ENCODE data around the gene ATXN2L. TPM values are rescaled to one million over a fixed set of nuclear protein-coding genes. Genes with fewer than 3 reads are reported as not detected.

Gene ATXN2L
- total and polyA plus RNA-seq, 2 of the 4 experiments (the other 2 are of a cell fraction), result 12.9 to 58.8 TPM

DNA sequence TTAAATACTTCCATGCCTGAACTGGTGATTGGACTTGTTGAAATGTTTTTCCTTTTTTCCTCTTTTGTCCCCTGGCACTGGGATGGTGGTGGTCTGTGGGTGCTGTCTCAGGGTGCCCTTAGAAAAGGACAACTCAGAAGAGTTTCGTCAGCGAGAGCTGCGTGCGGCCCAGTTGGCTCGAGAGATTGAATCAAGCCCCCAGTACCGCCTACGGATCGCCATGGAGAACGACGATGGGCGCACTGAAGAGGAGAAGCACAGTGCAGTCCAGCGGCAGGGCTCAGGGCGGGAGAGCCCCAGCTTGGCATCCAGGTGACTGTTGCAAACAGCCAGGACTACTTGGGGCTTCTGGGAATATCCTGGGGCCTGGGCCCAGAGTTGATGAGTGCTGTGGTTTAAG is 6.9 kb downstream of the ATXN2L start:
- intact Hi-C loops (cut with micrococcal nuclease), result no loop called here
- H4K5ac ChIP-seq (ENCODE audit: low read depth, low read length), result no peak overlapping the region
- H3K4me2 ChIP-seq (ENCODE audit: low read depth, low read length), result no peak overlapping the region
- POLR2A ChIA-PET (ENCODE audit: unreplicated experiment), result no interaction called here
- 93% methylated on average over 4 of the region's 13 CpGs; no CpG with 5 or more reads in 1 of the 2 experiments for WGBS, 2 experiments (ENCODE audit: extremely low coverage in 2 of 2, insufficient read length in 1 of 2)
- no peak overlapping the region for H3K14ac ChIP-seq (replicated peaks; ENCODE audit: low read depth, low read length)
- no peak overlapping the region for H3K23ac ChIP-seq (ENCODE audit: low read depth, low read length)
- H2AK9ac ChIP-seq (replicated peaks; ENCODE audit: low read depth, low read length, poor library complexity), result no peak overlapping the region
- H3K4me1 ChIP-seq (ENCODE audit: control insufficient read depth, insufficient read depth, low read length), result peaks cover 4% of the 10 kb centered on the region; the same call in 1 of the 2 replicates
- no peak overlapping the region for H3K18ac ChIP-seq (ENCODE audit: low read depth, low read length)
- H3K9me3 ChIP-seq (ENCODE audit: control insufficient read depth, insufficient read depth, low read length), result no peaks in the 10 kb centered on the region
- in situ Hi-C loops (cut with MboI; ENCODE audit: low sequenced_read_pairs), result no loop called here
- H4K20me1 ChIP-seq (ENCODE audit: insufficient read depth, low read length), result peaks cover 77% of the 10 kb centered on the region
- H3K27me3 ChIP-seq (ENCODE audit: control insufficient read depth, insufficient read depth, low read length), result no peaks in the 10 kb centered on the region
- no peak overlapping the region for H3K56ac ChIP-seq (ENCODE audit: extremely low read depth, insufficient read depth, low read length)
- no peak for TF ChIP-seq RFX5 (IDR thresholded peaks at IDR 0.05; ENCODE audit: low read depth, low read length)
- no peak for TF ChIP-seq MAFK (IDR thresholded peaks at IDR 0.05; ENCODE audit: low read depth, low read length)
- no peak for TF ChIP-seq MXI1 (IDR thresholded peaks at IDR 0.05; ENCODE audit: borderline replicate concordance, low read depth, low read length)
- TF ChIP-seq BHLHE40 (IDR thresholded peaks at IDR 0.05; ENCODE audit: low read depth, low read length), result no peak
- no peak for TF ChIP-seq FOS (IDR thresholded peaks at IDR 0.05; ENCODE audit: low read depth, low read length)
- TF ChIP-seq, protein P1, sequence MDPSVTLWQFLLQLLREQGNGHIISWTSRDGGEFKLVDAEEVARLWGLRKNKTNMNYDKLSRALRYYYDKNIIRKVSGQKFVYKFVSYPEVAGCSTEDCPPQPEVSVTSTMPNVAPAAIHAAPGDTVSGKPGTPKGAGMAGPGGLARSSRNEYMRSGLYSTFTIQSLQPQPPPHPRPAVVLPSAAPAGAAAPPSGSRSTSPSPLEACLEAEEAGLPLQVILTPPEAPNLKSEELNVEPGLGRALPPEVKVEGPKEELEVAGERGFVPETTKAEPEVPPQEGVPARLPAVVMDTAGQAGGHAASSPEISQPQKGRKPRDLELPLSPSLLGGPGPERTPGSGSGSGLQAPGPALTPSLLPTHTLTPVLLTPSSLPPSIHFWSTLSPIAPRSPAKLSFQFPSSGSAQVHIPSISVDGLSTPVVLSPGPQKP (IDR thresholded peaks at IDR 0.05; ENCODE audit: borderline replicate concordance, low read depth, low read length), result no peak
- no peak for TF ChIP-seq SMC3 (IDR thresholded peaks at IDR 0.05; ENCODE audit: low read depth, low read length)
- no peak for TF ChIP-seq RAD21 (IDR thresholded peaks at IDR 0.05; ENCODE audit: low read length)
- no peak for TF ChIP-seq CHD1 (IDR thresholded peaks at IDR 0.05; ENCODE audit: low read depth, low read length)
- no peak for TF ChIP-seq CEBPB (IDR thresholded peaks at IDR 0.05; ENCODE audit: low read depth, low read length)
- TF ChIP-seq MAZ (IDR thresholded peaks at IDR 0.05; ENCODE audit: borderline replicate concordance, low read depth, low read length), result no peak
- TF ChIP-seq, protein P2, sequence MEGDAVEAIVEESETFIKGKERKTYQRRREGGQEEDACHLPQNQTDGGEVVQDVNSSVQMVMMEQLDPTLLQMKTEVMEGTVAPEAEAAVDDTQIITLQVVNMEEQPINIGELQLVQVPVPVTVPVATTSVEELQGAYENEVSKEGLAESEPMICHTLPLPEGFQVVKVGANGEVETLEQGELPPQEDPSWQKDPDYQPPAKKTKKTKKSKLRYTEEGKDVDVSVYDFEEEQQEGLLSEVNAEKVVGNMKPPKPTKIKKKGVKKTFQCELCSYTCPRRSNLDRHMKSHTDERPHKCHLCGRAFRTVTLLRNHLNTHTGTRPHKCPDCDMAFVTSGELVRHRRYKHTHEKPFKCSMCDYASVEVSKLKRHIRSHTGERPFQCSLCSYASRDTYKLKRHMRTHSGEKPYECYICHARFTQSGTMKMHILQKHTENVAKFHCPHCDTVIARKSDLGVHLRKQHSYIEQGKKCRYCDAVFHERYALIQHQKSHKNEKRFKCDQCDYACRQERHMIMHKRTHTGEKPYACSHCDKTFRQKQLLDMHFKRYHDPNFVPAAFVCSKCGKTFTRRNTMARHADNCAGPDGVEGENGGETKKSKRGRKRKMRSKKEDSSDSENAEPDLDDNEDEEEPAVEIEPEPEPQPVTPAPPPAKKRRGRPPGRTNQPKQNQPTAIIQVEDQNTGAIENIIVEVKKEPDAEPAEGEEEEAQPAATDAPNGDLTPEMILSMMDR (conservative IDR thresholded peaks at IDR 0.05; ENCODE audit: low read depth, low read length), result no peak
- no peak for TF ChIP-seq RCOR1 (IDR thresholded peaks at IDR 0.05; ENCODE audit: insufficient replicate concordance, low read length)
- TF ChIP-seq POLR2A (IDR thresholded peaks at IDR 0.05; ENCODE audit: low read depth, low read length), result no peak
- no peak for TF ChIP-seq NFE2L2 (IDR thresholded peaks at IDR 0.05; ENCODE audit: low read depth, low read length)
- TF ChIP-seq, protein P3, sequence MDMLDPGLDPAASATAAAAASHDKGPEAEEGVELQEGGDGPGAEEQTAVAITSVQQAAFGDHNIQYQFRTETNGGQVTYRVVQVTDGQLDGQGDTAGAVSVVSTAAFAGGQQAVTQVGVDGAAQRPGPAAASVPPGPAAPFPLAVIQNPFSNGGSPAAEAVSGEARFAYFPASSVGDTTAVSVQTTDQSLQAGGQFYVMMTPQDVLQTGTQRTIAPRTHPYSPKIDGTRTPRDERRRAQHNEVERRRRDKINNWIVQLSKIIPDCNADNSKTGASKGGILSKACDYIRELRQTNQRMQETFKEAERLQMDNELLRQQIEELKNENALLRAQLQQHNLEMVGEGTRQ (IDR thresholded peaks at IDR 0.05; ENCODE audit: low read depth, low read length), result no peak
- H4K91ac ChIP-seq (ENCODE audit: insufficient read depth, low read depth, low read length), result no peak overlapping the region
- no peak overlapping the region for H2AK5ac ChIP-seq (ENCODE audit: low read depth, low read length)
- H2BK120ac ChIP-seq (ENCODE audit: low read depth, low read length), result no peak overlapping the region
- H4K8ac ChIP-seq (ENCODE audit: low read depth in 2 of 2, low read length in 2 of 2), result no peak overlapping the region
- peaks cover 64 to 79% of the 10 kb centered on the region in 2 experiments for H3K79me1 ChIP-seq (ENCODE audit: low read depth in 1 of 2, low read length in 2 of 2)
- no peak overlapping the region for H2BK20ac ChIP-seq (ENCODE audit: low read depth, low read length)
- no peak overlapping the region for H3K4me3 ChIP-seq (ENCODE audit: insufficient read depth, low read depth, low read length)
- no peak overlapping the region for H2BK15ac ChIP-seq (ENCODE audit: low read depth, low read length)
- H3K9ac ChIP-seq (ENCODE audit: low read depth, low read length), result no peak overlapping the region
- no peak for DNase-seq
- ATAC-seq (ENCODE audit: low read depth), result no peak
- no peak overlapping the region for H3K27ac ChIP-seq (ENCODE audit: insufficient read depth, low read length)
- H3K9me1 ChIP-seq (ENCODE audit: insufficient read depth, low read length), result peaks cover 3% of the 10 kb centered on the region; the same call in 1 of the 2 replicates
- CTCF ChIA-PET, result no interaction called here
- H3K36me3 ChIP-seq (ENCODE audit: control insufficient read depth, insufficient read depth, low read length), result peaks cover 78% of the 10 kb centered on the region
- H2AFZ ChIP-seq (replicated peaks; ENCODE audit: low read length, poor library complexity), result no peak overlapping the region
- no TSS peak for BruUV-seq (replicated peaks)
- no peak overlapping the region for H2BK5ac ChIP-seq (ENCODE audit: low read depth, low read length, poor library complexity, severe bottlenecking)
- dilution Hi-C loops (cut with HindIII; ENCODE audit: low sequenced_read_pairs, unreplicated experiment), result no loop called here
- no peak overlapping the region for H3K4ac ChIP-seq (ENCODE audit: low read depth, low read length)

Measured in IMR-90 (cell line).